ENCODE data around the gene ZNF646. TPM values are rescaled to one million over a fixed set of nuclear protein-coding genes. Genes with fewer than 3 reads are reported as not detected.

ZNF646 gene
- total RNA-seq, 2 experiments from 2014 or later, result 26.0 to 30.3 TPM

- peak overlapping the region; percentile 28 for H3K4me3 Mint-ChIP-seq
- no peaks in the 10 kb centered on the region for H3K27me3 Mint-ChIP-seq (ENCODE audit: low read depth)
- ChIA-PET CTCF (no interaction called here), POLR2A (no interaction called here)
- peak overlapping the region; percentile 74 for H3K27ac Mint-ChIP-seq
- H3K4me1 Mint-ChIP-seq (ENCODE audit: low read depth), result peaks cover 28% of the 10 kb centered on the region
- ATAC-seq (peak; percentile 61), DNase-seq (peak; percentile 86)
- H3K36me3 Mint-ChIP-seq (ENCODE audit: low read depth), result peaks cover 15% of the 10 kb centered on the region
- H3K9me3 Mint-ChIP-seq (ENCODE audit: insufficient read depth), result no peaks in the 10 kb centered on the region
Measured at GRCh38 chr16:31105677-31106213, 31.5 kb downstream of the ZNF646 start.

GRCh38 chr16:31106509-31107464 is 32.6 kb downstream of the ZNF646 start:
- no peaks in the 10 kb centered on the region for H3K27me3 Mint-ChIP-seq (ENCODE audit: low read depth)
- peaks cover 23% of the 10 kb centered on the region for H3K36me3 Mint-ChIP-seq (ENCODE audit: low read depth)
- ChIA-PET POLR2A (interaction anchor here (1.4 kb wide), 1 partner anchor 11 kb away, joined by 4 read pairs; the partner anchor contains the start of gene KAT8), CTCF (interaction anchor here (1.5 to 2.3 kb wide), 3 partner anchors 33 to 156 kb away, joined by 4 to 9 read pairs (median 5); partner anchors contain the start of genes ZNF646 and ZNF668)
- ATAC-seq (no peak), DNase-seq (no peak)
- peak overlapping the region; percentile 86 for H3K27ac Mint-ChIP-seq
- no peaks in the 10 kb centered on the region for H3K9me3 Mint-ChIP-seq (ENCODE audit: insufficient read depth)
- H3K4me1 Mint-ChIP-seq (ENCODE audit: low read depth), result peaks cover 29% of the 10 kb centered on the region
- peak overlapping the region; percentile 80 for H3K4me3 Mint-ChIP-seq

- Mint-ChIP-seq H3K27me3 (ENCODE audit: low read depth) (no peaks in the 10 kb centered on the region), H3K4me3 (peak overlapping the region; percentile 80), H3K4me1 (ENCODE audit: low read depth) (peaks cover 29% of the 10 kb centered on the region), H3K36me3 (ENCODE audit: low read depth) (peaks cover 27% of the 10 kb centered on the region), H3K9me3 (ENCODE audit: insufficient read depth) (no peaks in the 10 kb centered on the region), H3K27ac (peak overlapping the region; percentile 86)
- DNase-seq (no peak), ATAC-seq (peak; percentile 2)
- CTCF ChIA-PET, result interaction anchor here (1.5 to 2.3 kb wide), 3 partner anchors 34 to 157 kb away, joined by 4 to 9 read pairs (median 5); partner anchors contain the start of genes ZNF646 and ZNF668
- POLR2A ChIA-PET, result interaction anchor here (0.6 to 1.4 kb wide), 2 partner anchors 10 to 1201 kb away, joined by 3 to 4 read pairs; partner anchors contain the start of gene KAT8
Measured at GRCh38 chr16:31107465-31107867, 33.2 kb downstream of the ZNF646 start.

- peak; percentile 89 for ATAC-seq
- no peaks in the 10 kb centered on the region for H3K9me3 Mint-ChIP-seq (ENCODE audit: insufficient read depth)
- peak; percentile 83 for DNase-seq
- peaks cover 30% of the 10 kb centered on the region for H3K36me3 Mint-ChIP-seq (ENCODE audit: low read depth)
- POLR2A ChIA-PET, result interaction anchor here (0.6 to 1.4 kb wide), 2 partner anchors 9 to 1201 kb away, joined by 3 to 4 read pairs; partner anchors contain the start of gene KAT8
- no peaks in the 10 kb centered on the region for H3K27me3 Mint-ChIP-seq (ENCODE audit: low read depth)
- peaks cover 31% of the 10 kb centered on the region for H3K4me1 Mint-ChIP-seq (ENCODE audit: low read depth)
- peak within 1 kb of the TSS; percentile 80 for H3K4me3 Mint-ChIP-seq
- H3K27ac Mint-ChIP-seq, result peak within 1 kb of the TSS; percentile 86
- CTCF ChIA-PET, result interaction anchor here (1.5 to 2.3 kb wide), 3 partner anchors 34 to 157 kb away, joined by 4 to 9 read pairs (median 5); partner anchors contain the start of genes ZNF646 and ZNF668
Measured at GRCh38 chr16:31108035-31108793, 34.0 kb downstream of the ZNF646 start, which contains the start of gene BCKDK. Gene BCKDK (plus strand): TSS chr16:31108386. CDS start chr16:31109224, 838 bp downstream.

- CTCF ChIA-PET, result no interaction called here
- no peak for ATAC-seq
- H3K4me3 Mint-ChIP-seq, result peak overlapping the region; percentile 76
- POLR2A ChIA-PET, result no interaction called here
- H3K36me3 Mint-ChIP-seq (ENCODE audit: low read depth), result peaks cover 30% of the 10 kb centered on the region
- H3K9me3 Mint-ChIP-seq (ENCODE audit: insufficient read depth), result no peaks in the 10 kb centered on the region
- DNase-seq, result no peak
- H3K27me3 Mint-ChIP-seq (ENCODE audit: low read depth), result no peaks in the 10 kb centered on the region
- H3K27ac Mint-ChIP-seq, result peak overlapping the region; percentile 77
- peaks cover 37% of the 10 kb centered on the region for H3K4me1 Mint-ChIP-seq (ENCODE audit: low read depth)
Measured at GRCh38 chr16:31108794-31109558, 34.8 kb downstream of the ZNF646 start.

DNA sequence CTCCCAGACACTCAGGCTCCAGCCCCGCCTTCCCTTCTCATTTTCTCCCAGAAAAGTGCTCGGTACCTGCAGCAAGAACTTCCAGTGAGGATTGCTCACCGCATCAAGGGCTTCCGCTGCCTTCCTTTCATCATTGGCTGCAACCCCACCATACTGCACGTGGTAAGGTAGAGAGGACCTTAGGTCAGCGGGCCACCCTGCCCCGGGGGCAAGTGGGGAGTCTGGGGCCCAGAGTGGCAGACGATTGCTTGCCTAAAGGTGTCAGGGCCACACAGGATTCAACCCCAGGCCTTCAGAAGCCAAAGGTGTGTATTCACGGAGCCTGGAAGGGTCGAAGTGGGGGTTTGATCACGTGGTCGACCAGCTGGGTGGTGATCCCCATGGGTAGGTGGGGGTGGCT is 35.4 kb downstream of the ZNF646 start:
- peaks cover 40% of the 10 kb centered on the region for H3K4me1 Mint-ChIP-seq (ENCODE audit: low read depth)

DNA sequence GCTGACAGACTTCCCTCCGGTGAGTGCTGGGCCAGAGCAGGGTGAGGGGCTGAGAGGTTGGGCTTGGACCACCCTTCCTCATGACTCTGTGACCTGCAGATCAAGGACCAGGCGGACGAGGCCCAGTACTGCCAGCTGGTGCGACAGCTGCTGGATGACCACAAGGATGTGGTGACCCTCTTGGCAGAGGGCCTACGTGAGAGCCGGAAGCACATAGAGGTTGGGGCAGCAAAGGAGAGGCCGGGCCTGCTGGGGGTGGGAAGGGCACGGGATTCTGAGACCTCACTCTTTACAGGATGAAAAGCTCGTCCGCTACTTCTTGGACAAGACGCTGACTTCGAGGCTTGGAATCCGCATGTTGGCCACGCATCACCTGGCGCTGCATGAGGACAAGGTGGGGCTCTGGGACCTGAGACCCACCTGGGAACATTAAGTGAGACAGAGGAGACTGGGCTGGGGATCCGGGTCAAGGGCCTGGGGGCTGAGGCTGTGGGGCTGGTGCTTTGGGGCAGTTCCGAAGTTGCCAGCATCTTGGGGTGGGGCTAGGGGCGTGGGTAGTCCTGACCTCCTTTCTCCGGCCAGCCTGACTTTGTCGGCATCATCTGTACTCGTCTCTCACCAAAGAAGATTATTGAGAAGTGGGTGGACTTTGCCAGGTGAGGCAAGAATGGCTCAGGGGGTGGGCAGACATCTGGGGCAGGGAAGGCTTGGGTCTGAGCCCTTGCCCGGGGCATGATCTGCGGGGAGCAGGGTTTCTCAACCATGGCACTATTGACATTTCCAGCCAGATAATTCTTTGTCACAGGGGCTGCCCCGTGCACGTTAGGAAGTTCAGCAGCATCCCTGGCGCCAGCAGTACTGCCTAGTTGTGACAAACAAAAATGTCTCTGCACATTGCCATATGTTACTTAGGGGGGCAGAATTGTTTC is 36.1 kb downstream of the ZNF646 start:
- no peak for DNase-seq
- Mint-ChIP-seq H3K27me3 (ENCODE audit: low read depth) (no peaks in the 10 kb centered on the region), H3K4me3 (peak overlapping the region; percentile 38), H3K27ac (peak overlapping the region; percentile 50), H3K9me3 (ENCODE audit: insufficient read depth) (no peaks in the 10 kb centered on the region), H3K36me3 (ENCODE audit: low read depth) (peaks cover 34% of the 10 kb centered on the region), H3K4me1 (ENCODE audit: low read depth) (peaks cover 40% of the 10 kb centered on the region)
- ChIA-PET POLR2A (no interaction called here), CTCF (no interaction called here)
- ATAC-seq, result no peak

More for the DNA sequence above, 35.4 kb downstream of the ZNF646 start:
- peak overlapping the region; percentile 76 for H3K4me3 Mint-ChIP-seq
- H3K27ac Mint-ChIP-seq, result peak overlapping the region; percentile 77
- POLR2A ChIA-PET, result no interaction called here
- peaks cover 32% of the 10 kb centered on the region for H3K36me3 Mint-ChIP-seq (ENCODE audit: low read depth)
- no peaks in the 10 kb centered on the region for H3K27me3 Mint-ChIP-seq (ENCODE audit: low read depth)
- CTCF ChIA-PET, result no interaction called here
- no peak for DNase-seq
- H3K9me3 Mint-ChIP-seq (ENCODE audit: insufficient read depth), result no peaks in the 10 kb centered on the region
- ATAC-seq, result no peak

GRCh38 chr16:31111881-31112466 is 37.8 kb downstream of the ZNF646 start:
- POLR2A ChIA-PET, result interaction anchor here (1.1 to 1.4 kb wide), 2 partner anchors 38 to 69 kb away, joined by 3 to 4 read pairs; partner anchors contain the start of genes ZNF646 and ZNF668
- H3K9me3 Mint-ChIP-seq (ENCODE audit: insufficient read depth), result no peaks in the 10 kb centered on the region
- CTCF ChIA-PET, result interaction anchor here (0.8 kb wide), 1 partner anchor 30 kb away, joined by 4 read pairs; no protein-coding TSS in a partner anchor

GRCh38 chr16:31112711-31113110 is 38.5 kb downstream of the ZNF646 start:
- H3K9me3 Mint-ChIP-seq (ENCODE audit: insufficient read depth), result no peaks in the 10 kb centered on the region
- ATAC-seq (no peak), DNase-seq (no peak)
- H3K4me1 Mint-ChIP-seq (ENCODE audit: low read depth), result peaks cover 34% of the 10 kb centered on the region
- no peak overlapping the region for H3K4me3 Mint-ChIP-seq
- ChIA-PET POLR2A (interaction anchor here (1.4 kb wide), 1 partner anchor 39 kb away, joined by 3 read pairs; the partner anchor contains the start of genes ZNF646 and ZNF668), CTCF (no interaction called here)
- H3K27me3 Mint-ChIP-seq (ENCODE audit: low read depth), result no peaks in the 10 kb centered on the region
- H3K36me3 Mint-ChIP-seq (ENCODE audit: low read depth), result peaks cover 34% of the 10 kb centered on the region
- H3K27ac Mint-ChIP-seq, result no peak overlapping the region

More at GRCh38 chr16:31111881-31112466, 37.8 kb downstream of the ZNF646 start:
- no peak for DNase-seq
- peaks cover 39% of the 10 kb centered on the region for H3K4me1 Mint-ChIP-seq (ENCODE audit: low read depth)
- no peak overlapping the region for H3K4me3 Mint-ChIP-seq
- no peak overlapping the region for H3K27ac Mint-ChIP-seq
- ATAC-seq, result no peak
- H3K27me3 Mint-ChIP-seq (ENCODE audit: low read depth), result no peaks in the 10 kb centered on the region
- H3K36me3 Mint-ChIP-seq (ENCODE audit: low read depth), result peaks cover 34% of the 10 kb centered on the region

Measured in activated CD8-positive, alpha-beta T cell treated with anti-CD3 and anti-CD28 coated beads, Interleukin-2, amount 10 ng/mL, durations not matched to agents 7 days and 5 days (primary cell).